GM12878 (cell line): ENCODE data around the gene SLF2.

ENCODE experiments used
- CEBPB ChIP-seq, 2 experiments: fragments of 150-350 bp in 1 of 2; IDR thresholded peaks; 2 replicates each; pipeline ENCODE4 v1.6.1; 2012 to 2014; ENCODE audit warnings: low read depth in 2 of 2, low read length in 2 of 2, borderline replicate concordance in 1 of 2, inconsistent platforms in 1 of 2
- CHD4 ChIP-seq: fragments of 200-600 bp; sonication (generic); IDR thresholded peaks from 2 replicates; pipeline ENCODE4 v1.6.1; 2016; ENCODE audit warnings: mild to moderate bottlenecking
- CTCF ChIP-seq, 3 experiments: IDR thresholded peaks in 2 of 3; conservative IDR thresholded peaks in 1 of 3; 2 replicates each; pipeline ENCODE4 v1.5.1; 2011; ENCODE audit warnings: low read depth in 3 of 3, low read length in 3 of 3, mild to moderate bottlenecking in 3 of 3, control low read depth in 2 of 3, moderate library complexity in 2 of 3, inconsistent platforms in 1 of 3, mixed read lengths in 1 of 3; ENCODE audit not compliant: control insufficient read depth in 2 of 3, insufficient read depth in 1 of 3; ENCODE audit errors: extremely low read depth in 1 of 3
- IKZF2 ChIP-seq, 2 experiments: fragments of 450-650 bp; IDR thresholded peaks; 2 replicates each; pipeline ENCODE4 v1.6.1; 2017; ENCODE audit warnings: mild to moderate bottlenecking in 2 of 2, moderate library complexity in 2 of 2
- NKRF ChIP-seq: fragments of 450-650 bp; conservative IDR thresholded peaks from 2 replicates; pipeline ENCODE4 v1.6.1; 2017; ENCODE audit warnings: mild to moderate bottlenecking, moderate library complexity
- PKNOX1 ChIP-seq: fragments of 450-650 bp; IDR thresholded peaks from 2 replicates; pipeline ENCODE4 v1.6.1; 2016; ENCODE audit warnings: mild to moderate bottlenecking
- POLR2A ChIP-seq: IDR thresholded peaks from 2 replicates; pipeline ENCODE4 v1.6.1; 2011; ENCODE audit warnings: low read depth, mild to moderate bottlenecking, low read length
- TAF1 ChIP-seq: IDR thresholded peaks from 2 replicates; pipeline ENCODE4 v1.6.1; 2011; ENCODE audit warnings: mild to moderate bottlenecking, low read depth, low read length, borderline replicate concordance
- YBX1 ChIP-seq: fragments of 450-650 bp; IDR thresholded peaks from 2 replicates; pipeline ENCODE4 v1.6.1; 2016; ENCODE audit warnings: antibody characterized with exemption
- ZBED1 ChIP-seq: IDR thresholded peaks from 2 replicates; pipeline ENCODE4 v1.6.1; 2016; ENCODE audit warnings: borderline replicate concordance

DNA sequence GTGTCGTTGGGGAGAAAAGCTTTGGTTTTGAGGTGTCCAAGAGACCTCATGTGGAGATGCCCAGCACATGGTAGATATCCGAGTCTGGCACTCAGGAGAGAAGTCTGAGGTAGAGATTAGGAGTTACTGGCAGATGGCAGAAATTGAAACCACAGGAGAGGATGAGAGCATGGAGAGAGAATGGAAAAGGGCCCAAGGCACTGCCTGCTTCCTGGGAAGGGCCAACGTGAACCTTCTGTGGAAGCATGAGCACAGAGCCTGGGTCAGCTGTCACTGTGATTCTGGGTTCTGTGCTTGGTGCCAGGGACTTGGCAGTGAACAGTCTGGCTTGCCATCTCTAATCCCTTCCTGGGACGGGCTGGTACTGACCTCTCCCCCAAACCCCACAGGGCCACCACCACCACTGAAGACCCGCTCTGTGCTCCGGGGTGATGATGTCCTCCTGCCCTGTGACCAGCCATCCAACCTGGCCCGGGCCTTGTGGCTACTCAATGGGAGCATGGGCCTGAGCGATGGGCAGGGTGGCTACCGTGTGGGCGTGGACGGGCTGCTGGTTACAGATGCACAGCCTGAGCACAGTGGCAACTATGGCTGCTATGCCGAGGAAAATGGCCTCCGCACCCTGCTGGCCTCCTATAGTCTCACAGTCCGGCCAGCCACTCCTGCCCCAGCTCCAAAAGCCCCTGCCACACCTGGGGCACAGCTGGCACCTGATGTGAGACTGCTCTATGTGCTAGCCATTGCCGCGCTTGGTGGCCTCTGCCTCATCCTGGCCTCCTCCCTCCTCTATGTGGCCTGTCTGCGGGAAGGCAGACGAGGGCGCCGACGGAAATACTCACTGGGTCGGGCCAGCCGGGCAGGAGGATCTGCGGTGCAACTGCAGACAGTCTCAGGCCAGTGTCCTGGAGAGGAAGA, 70.4 kb downstream of the SLF2 start:
- no peak for TF ChIP-seq TAF1
- no peak for TF ChIP-seq CEBPB (IDR thresholded peaks at IDR 0.05; ENCODE audit: borderline replicate concordance in 1 of 2, low read depth in 2 of 2, low read length in 2 of 2)
- TF ChIP-seq NKRF: no peak
- no peak for TF ChIP-seq CTCF (IDR thresholded peaks at IDR 0.05 in 2 of 3, conservative IDR thresholded peaks at IDR 0.05 in 1 of 3; ENCODE audit: control insufficient read depth in 2 of 3, extremely low read depth in 1 of 3, insufficient read depth in 1 of 3, low read depth in 3 of 3, low read length in 3 of 3)
- no peak for TF ChIP-seq ZBED1
- no peak for TF ChIP-seq POLR2A
- TF ChIP-seq YBX1: no peak
- TF ChIP-seq PKNOX1: no peak
- no peak for TF ChIP-seq IKZF2 (IDR thresholded peaks at IDR 0.05)
- no peak for TF ChIP-seq CHD4
